ENCODE measurements around the gene PPIAL4G.
"Not testable (repeated sequence)": the region's sequence is repeated elsewhere in the genome, so short reads cannot be mapped to it uniquely, and the experiment has no call there.

DNA sequence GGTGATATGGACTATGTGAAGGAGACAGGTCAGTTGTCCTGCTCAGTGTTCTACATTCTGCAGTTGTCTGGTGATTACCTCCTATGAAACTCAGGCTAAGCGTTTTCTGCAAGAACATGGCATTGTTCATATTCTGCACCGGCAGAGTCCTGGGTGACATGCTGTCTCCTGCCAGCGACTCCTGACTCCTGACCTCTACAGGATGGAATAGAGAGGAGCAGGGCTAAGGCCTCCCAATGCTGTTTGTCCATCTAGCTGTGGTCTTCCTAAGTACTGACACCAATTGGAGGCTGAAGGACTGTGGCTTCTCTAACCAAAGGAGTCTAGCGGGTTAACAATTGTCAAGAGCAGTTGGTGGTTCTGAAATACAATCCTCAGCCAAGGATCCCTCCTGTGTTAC lies 49.1 kb upstream of the PPIAL4G start:
- TF ChIP-seq SMC3 (IDR thresholded peaks at IDR 0.05; ENCODE audit: borderline replicate concordance, low read length); TAF1 (IDR thresholded peaks at IDR 0.05; ENCODE audit: borderline replicate concordance, low read depth, low read length); POLR2A (IDR thresholded peaks at IDR 0.05; ENCODE audit: low read depth, low read length); PML (IDR thresholded peaks at IDR 0.05; ENCODE audit: low read length); BHLHE40 (IDR thresholded peaks at IDR 0.05; ENCODE audit: borderline replicate concordance in 1 of 2, low read depth in 2 of 2, low read length in 1 of 2); TBL1XR1 (IDR thresholded peaks at IDR 0.05; ENCODE audit: low read depth, low read length); HDAC6 (IDR thresholded peaks at IDR 0.05; ENCODE audit: unreplicated experiment); EP300 (IDR thresholded peaks at IDR 0.05; ENCODE audit: borderline replicate concordance in 1 of 2, control insufficient read depth in 1 of 2, low read depth in 2 of 2, low read length in 2 of 2): not testable (repeated sequence)
- TF ChIP-seq, protein P1, sequence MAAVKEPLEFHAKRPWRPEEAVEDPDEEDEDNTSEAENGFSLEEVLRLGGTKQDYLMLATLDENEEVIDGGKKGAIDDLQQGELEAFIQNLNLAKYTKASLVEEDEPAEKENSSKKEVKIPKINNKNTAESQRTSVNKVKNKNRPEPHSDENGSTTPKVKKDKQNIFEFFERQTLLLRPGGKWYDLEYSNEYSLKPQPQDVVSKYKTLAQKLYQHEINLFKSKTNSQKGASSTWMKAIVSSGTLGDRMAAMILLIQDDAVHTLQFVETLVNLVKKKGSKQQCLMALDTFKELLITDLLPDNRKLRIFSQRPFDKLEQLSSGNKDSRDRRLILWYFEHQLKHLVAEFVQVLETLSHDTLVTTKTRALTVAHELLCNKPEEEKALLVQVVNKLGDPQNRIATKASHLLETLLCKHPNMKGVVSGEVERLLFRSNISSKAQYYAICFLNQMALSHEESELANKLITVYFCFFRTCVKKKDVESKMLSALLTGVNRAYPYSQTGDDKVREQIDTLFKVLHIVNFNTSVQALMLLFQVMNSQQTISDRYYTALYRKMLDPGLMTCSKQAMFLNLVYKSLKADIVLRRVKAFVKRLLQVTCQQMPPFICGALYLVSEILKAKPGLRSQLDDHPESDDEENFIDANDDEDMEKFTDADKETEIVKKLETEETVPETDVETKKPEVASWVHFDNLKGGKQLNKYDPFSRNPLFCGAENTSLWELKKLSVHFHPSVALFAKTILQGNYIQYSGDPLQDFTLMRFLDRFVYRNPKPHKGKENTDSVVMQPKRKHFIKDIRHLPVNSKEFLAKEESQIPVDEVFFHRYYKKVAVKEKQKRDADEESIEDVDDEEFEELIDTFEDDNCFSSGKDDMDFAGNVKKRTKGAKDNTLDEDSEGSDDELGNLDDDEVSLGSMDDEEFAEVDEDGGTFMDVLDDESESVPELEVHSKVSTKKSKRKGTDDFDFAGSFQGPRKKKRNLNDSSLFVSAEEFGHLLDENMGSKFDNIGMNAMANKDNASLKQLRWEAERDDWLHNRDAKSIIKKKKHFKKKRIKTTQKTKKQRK (IDR thresholded peaks at IDR 0.05; ENCODE audit: low read depth, low read length): not testable (repeated sequence)
- TF ChIP-seq, protein P2, sequence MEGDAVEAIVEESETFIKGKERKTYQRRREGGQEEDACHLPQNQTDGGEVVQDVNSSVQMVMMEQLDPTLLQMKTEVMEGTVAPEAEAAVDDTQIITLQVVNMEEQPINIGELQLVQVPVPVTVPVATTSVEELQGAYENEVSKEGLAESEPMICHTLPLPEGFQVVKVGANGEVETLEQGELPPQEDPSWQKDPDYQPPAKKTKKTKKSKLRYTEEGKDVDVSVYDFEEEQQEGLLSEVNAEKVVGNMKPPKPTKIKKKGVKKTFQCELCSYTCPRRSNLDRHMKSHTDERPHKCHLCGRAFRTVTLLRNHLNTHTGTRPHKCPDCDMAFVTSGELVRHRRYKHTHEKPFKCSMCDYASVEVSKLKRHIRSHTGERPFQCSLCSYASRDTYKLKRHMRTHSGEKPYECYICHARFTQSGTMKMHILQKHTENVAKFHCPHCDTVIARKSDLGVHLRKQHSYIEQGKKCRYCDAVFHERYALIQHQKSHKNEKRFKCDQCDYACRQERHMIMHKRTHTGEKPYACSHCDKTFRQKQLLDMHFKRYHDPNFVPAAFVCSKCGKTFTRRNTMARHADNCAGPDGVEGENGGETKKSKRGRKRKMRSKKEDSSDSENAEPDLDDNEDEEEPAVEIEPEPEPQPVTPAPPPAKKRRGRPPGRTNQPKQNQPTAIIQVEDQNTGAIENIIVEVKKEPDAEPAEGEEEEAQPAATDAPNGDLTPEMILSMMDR (IDR thresholded peaks at IDR 0.05 in 2 of 3, conservative IDR thresholded peaks at IDR 0.05 in 1 of 3; ENCODE audit: control insufficient read depth in 2 of 3, extremely low read depth in 1 of 3, insufficient read depth in 1 of 3, low read depth in 3 of 3, low read length in 3 of 3): not testable (repeated sequence)
